NB4 (cell line): ENCODE results near the gene SLC52A1.

Experiments used
- DNase-seq: peaks from one replicate; pipeline ENCODE4 v3.0.0; 2010; ENCODE audit warnings: low read depth
- H3K4me3 ChIP-seq: one replicate; pipeline ENCODE4 v1.5.1; 2011; ENCODE audit warnings: mild to moderate bottlenecking, low read depth, low read length, moderate library complexity
- MYC ChIP-seq: IDR thresholded peaks from 2 replicates; pipeline ENCODE4 v1.6.1; 2011; ENCODE audit warnings: low read depth, low read length
- POLR2A ChIP-seq: IDR thresholded peaks from 2 replicates; pipeline ENCODE4 v1.6.1; 2011; ENCODE audit warnings: mild to moderate bottlenecking; ENCODE audit not compliant: insufficient read length; ENCODE audit errors: extremely low read depth
- TF ChIP-seq, protein P1 (sequence below): IDR thresholded peaks from 2 replicates; pipeline ENCODE4 v1.6.1; 2011; ENCODE audit warnings: low read depth, low read length
- TF ChIP-seq, protein P2 (sequence below): IDR thresholded peaks from one replicate; pipeline ENCODE4 v1.5.1; 2012; ENCODE audit warnings: low read depth, low read length

SLC52A1 gene

DNA sequence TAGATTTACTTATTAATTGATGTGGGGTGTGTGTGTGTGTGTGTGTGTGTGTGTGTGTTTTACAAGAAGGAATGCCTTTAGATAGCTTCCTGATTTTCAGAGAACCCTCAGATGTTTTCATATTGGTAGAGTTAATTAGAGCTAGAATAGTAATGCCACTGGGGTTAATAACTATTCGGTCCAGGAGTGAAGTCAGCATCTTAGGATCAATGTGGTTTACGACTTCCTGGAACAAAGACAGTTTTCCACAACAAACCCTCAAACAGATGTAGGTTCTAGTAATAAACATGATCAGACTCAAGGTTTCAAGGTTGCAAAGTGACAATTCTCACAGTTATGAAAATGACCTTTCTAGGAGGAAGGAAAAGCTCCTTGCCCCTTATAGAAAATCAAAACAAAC, 12.2 kb upstream of the SLC52A1 start:
- no peak overlapping the region for H3K4me3 ChIP-seq
- TF ChIP-seq MYC (no peak), POLR2A (no peak)
- TF ChIP-seq, protein P1, sequence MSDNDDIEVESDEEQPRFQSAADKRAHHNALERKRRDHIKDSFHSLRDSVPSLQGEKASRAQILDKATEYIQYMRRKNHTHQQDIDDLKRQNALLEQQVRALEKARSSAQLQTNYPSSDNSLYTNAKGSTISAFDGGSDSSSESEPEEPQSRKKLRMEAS, result no peak
- TF ChIP-seq, protein P2, sequence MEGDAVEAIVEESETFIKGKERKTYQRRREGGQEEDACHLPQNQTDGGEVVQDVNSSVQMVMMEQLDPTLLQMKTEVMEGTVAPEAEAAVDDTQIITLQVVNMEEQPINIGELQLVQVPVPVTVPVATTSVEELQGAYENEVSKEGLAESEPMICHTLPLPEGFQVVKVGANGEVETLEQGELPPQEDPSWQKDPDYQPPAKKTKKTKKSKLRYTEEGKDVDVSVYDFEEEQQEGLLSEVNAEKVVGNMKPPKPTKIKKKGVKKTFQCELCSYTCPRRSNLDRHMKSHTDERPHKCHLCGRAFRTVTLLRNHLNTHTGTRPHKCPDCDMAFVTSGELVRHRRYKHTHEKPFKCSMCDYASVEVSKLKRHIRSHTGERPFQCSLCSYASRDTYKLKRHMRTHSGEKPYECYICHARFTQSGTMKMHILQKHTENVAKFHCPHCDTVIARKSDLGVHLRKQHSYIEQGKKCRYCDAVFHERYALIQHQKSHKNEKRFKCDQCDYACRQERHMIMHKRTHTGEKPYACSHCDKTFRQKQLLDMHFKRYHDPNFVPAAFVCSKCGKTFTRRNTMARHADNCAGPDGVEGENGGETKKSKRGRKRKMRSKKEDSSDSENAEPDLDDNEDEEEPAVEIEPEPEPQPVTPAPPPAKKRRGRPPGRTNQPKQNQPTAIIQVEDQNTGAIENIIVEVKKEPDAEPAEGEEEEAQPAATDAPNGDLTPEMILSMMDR, result no peak
- no peak for DNase-seq

DNA sequence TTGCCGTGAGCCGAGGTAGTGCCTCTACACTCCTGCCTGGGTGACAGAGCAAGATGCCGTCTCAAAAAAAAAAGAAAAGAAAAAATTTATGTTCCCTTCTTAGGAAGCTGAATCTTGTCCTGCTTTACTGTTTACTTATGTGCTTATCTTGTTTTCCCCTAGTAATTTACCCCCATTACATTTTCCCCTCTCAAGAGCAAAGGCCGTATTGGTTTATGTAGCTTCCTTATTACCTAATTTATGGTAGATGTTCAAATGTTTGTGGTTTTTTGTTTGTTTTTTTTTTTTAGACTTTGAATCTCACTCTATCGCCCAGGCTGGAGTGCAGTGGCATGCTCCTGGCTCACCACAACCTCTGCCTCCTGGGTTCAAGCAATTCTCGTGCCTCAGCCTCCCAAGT, 10.3 kb upstream of the SLC52A1 start:
- no peak overlapping the region for H3K4me3 ChIP-seq
- TF ChIP-seq MYC, result no peak
- TF ChIP-seq, protein P1, result no peak
- TF ChIP-seq POLR2A, result no peak
- TF ChIP-seq, protein P2, result no peak
- DNase-seq, result no peak

DNA sequence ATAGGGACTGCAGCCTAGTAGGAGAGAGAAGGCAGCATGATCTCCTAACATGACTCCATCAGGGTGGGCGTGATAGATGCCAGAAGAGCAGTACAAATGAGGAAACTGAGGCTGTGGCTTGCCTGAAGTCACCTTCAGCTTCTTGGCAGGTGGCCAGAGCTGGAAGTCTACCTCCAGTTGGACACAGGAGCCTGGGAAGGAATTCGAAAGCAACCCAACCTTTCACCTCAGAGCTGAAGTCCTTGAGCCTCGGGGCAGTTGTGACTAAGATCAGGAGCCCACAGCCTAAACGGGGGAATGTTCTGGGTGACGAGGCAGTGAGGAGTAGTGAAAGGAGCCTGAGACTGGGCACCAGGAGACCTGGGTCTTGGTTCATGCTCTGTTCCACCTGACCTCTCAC, 9.4 kb upstream of the SLC52A1 start:
- no peak for TF ChIP-seq MYC
- no peak for TF ChIP-seq POLR2A
- TF ChIP-seq, protein P1, result no peak
- TF ChIP-seq, protein P2, result no peak
- no peak overlapping the region for H3K4me3 ChIP-seq
- DNase-seq, result no peak

DNA sequence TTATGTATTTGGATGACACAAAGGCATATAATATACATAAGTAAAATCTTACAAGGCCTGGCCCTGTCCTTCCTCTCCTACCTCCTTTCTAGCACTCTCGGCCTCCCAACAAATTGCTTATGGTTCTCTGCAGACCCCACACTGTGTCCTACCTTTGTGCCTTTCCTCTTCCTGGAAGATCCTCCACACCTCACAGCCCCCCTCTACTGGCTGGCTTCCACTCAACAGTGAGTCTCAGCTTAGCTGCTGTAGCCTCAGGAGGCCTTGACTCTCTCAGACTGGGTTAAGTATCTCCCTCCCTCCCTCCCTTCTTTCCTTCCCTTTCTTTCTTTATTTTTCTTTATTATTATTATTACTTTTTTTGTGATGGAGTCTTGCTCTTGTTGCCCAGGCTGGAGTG, 8.3 kb upstream of the SLC52A1 start:
- no peak overlapping the region for H3K4me3 ChIP-seq
- DNase-seq, result no peak
- no peak for TF ChIP-seq POLR2A
- TF ChIP-seq, protein P2, result no peak
- TF ChIP-seq, protein P1, result no peak

DNA sequence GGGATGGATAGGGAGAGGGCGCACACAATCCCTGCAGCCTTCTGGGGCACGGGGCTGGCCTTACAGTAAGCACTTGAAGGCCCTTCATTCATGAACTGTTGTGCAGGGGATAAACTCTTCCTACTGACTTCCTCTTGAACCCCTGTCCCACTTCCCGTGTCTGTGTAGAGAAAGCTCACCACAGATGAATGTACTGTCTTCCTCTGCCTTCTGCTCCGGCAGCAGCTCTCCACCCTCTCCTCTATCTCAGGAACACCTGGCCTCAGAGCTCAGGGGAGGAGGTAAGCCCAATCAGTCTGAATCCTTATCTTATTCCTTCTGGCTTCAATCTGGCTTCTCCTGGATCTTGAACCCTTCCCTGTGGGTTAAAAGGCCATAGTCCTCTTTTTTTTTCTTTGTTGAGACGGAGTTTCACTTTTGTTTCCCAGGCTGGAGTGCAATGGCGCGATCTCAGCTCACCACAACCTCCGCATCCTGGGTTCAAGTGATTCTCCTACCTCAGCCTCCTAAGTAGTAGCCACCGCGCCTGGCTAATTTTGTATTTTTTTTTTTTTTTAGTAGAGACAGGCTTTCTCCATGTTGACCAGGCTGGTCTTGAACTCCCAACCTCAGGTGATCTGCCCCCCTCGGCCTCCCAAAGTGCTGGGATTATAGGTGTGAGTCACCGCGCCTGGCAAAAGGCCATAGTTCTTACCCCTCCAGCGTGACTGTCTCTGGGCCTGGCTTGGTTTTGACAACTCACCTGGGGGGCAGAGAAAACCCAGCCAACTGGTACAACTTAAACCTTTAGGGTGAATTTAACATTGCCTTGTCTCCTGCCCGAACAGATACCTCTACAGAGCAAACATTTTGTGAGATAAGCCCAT, 7.2 kb upstream of the SLC52A1 start:
- DNase-seq, result no peak
- H3K4me3 ChIP-seq, result no peak overlapping the region
- TF ChIP-seq MYC (no peak), POLR2A (no peak)
- TF ChIP-seq, protein P1, result no peak
- TF ChIP-seq, protein P2, result no peak
